Memory B cell (primary cell): ENCODE data around the gene COPG2.
"Not testable (repeated sequence)": the region's sequence is repeated elsewhere in the genome, so short reads cannot be mapped to it uniquely, and the experiment has no call there.

Experiments used
- ATAC-seq: fragments of 150-1000 bp; cut with Tn5 transposase; 2 replicates; pipeline ENCODE4 v1.10.0; 2021; ENCODE audit warnings: low read depth, mild to moderate bottlenecking, moderate library complexity
- DNase-seq, 2 donors: peaks; one replicate each; pipeline ENCODE4 v3.0.0; 2022; ENCODE audit warnings: low spot score in 2 of 2
- H3K27ac Mint-ChIP-seq: one replicate; pipeline ENCODE4 v1.8.0; 2022; ENCODE audit warnings: mild to moderate bottlenecking, moderate library complexity, mixed read lengths
- H3K27me3 Mint-ChIP-seq: one replicate; pipeline ENCODE4 v1.8.0; 2022; ENCODE audit warnings: mixed read lengths
- H3K36me3 Mint-ChIP-seq: one replicate; pipeline ENCODE4 v1.8.0; 2022; ENCODE audit warnings: mild to moderate bottlenecking, mixed read lengths
- H3K4me1 Mint-ChIP-seq: one replicate; pipeline ENCODE4 v1.8.0; 2022; ENCODE audit warnings: mixed read lengths
- H3K4me3 Mint-ChIP-seq: one replicate; pipeline ENCODE4 v1.8.0; 2022; ENCODE audit warnings: mild to moderate bottlenecking, moderate library complexity, mixed read lengths
- H3K9me3 Mint-ChIP-seq: one replicate; pipeline ENCODE4 v1.8.0; 2022; ENCODE audit warnings: mixed read lengths

COPG2 gene

GRCh38 chr7:130632111-130632510 lies 36.4 kb downstream of the COPG2 start:
- Mint-ChIP-seq H3K27ac (no peak overlapping the region), H3K27me3 (no peaks in the 10 kb centered on the region), H3K4me1 (no peaks in the 10 kb centered on the region), H3K36me3 (peaks cover 15% of the 10 kb centered on the region), H3K4me3 (no peak overlapping the region), H3K9me3 (peaks cover 17% of the 10 kb centered on the region)
- no peak for DNase-seq
- no peak for ATAC-seq

GRCh38 chr7:130628901-130629300 lies 39.6 kb downstream of the COPG2 start:
- Mint-ChIP-seq H3K36me3 (peaks cover 23% of the 10 kb centered on the region), H3K4me1 (no peaks in the 10 kb centered on the region)
- no peak for DNase-seq

GRCh38 chr7:130627775-130628174 lies 40.8 kb downstream of the COPG2 start:
- Mint-ChIP-seq H3K4me1 (no peaks in the 10 kb centered on the region), H3K27ac (no peak overlapping the region), H3K9me3 (peaks cover 20% of the 10 kb centered on the region), H3K27me3 (no peaks in the 10 kb centered on the region), H3K36me3 (peaks cover 19% of the 10 kb centered on the region), H3K4me3 (no peak overlapping the region)
- DNase-seq (no peak), ATAC-seq (no peak)

More at GRCh38 chr7:130628901-130629300, 39.6 kb downstream of the COPG2 start:
- Mint-ChIP-seq H3K4me3 (no peak overlapping the region), H3K9me3 (peaks cover 24% of the 10 kb centered on the region), H3K27ac (no peak overlapping the region), H3K27me3 (no peaks in the 10 kb centered on the region)
- ATAC-seq: no peak

DNA sequence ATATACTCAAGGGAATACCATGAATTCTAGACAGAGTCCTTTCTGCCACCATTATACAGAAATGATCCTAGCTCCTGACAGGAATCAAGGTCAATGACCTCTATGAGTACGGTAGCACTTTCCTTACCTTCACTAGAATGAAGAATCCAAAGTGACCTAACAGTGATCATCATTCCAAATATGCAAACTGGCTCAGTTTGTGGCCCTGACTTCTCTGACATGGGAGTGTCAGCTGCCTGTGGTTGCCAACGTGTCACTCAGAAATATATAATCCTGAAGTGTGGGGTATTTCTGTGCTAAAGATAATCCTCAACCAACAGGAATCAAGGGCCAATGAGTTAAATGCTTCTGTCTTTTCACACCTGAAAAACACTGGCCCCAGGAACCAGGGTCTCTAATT lies 45.7 kb downstream of the COPG2 start:
- no peaks in the 10 kb centered on the region for H3K4me1 Mint-ChIP-seq
- no peak overlapping the region for H3K4me3 Mint-ChIP-seq
- no peaks in the 10 kb centered on the region for H3K27me3 Mint-ChIP-seq
- no peak for ATAC-seq
- DNase-seq: no peak
- H3K27ac Mint-ChIP-seq: no peak overlapping the region
- H3K9me3 Mint-ChIP-seq: peaks cover 14% of the 10 kb centered on the region
- H3K36me3 Mint-ChIP-seq: peaks cover 15% of the 10 kb centered on the region

DNA sequence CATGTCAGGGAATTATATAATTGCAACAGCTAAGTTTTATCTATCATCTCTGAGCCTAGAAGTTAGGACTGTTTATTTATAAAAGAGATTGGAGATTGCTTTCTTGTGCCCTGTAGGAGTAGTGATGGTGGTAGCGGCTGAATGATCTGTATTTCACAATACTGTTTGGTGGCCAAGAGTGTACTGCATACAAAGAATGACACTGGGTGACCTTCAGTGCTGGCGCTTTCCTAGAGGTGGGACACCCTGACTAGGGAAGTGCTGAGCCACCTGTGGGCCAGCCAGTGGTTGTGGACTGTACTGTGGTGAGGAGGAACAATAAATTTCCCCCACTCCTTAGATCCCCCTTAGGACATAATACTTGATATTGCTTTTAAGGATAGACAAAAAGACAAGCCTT lies 53.0 kb downstream of the COPG2 start:
- Mint-ChIP-seq H3K27ac (no peak overlapping the region), H3K27me3 (no peaks in the 10 kb centered on the region), H3K4me3 (no peak overlapping the region), H3K4me1 (no peaks in the 10 kb centered on the region), H3K9me3 (no peaks in the 10 kb centered on the region), H3K36me3 (peaks cover 35% of the 10 kb centered on the region)
- DNase-seq (no peak), ATAC-seq (no peak)

- Mint-ChIP-seq H3K27ac (no peak overlapping the region), H3K36me3 (peaks cover 44% of the 10 kb centered on the region)
- no peak for ATAC-seq
These were observed 54.1 kb downstream of the COPG2 start for GRCh38 chr7:130614449-130614848.

DNA sequence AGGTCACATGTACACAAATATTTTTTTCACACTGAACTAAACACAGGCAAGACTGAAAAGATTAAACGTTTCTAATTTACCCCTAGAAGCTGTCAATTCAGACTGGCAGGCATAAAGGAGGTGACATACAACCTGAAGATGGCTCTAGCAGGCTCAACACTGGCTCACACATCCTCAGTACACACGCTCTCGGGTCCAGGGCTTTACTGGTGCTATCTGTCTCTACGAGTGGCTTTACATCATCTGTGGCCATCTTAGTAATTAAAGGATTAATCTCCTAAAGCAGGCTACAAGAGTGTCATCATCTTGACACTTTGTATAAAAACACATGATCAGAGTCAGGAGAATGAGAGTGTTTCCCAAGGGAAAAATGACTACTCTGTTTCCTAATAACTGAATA lies 57.3 kb downstream of the COPG2 start:
- DNase-seq (no peak), ATAC-seq (no peak)
- no peaks in the 10 kb centered on the region for H3K4me1 Mint-ChIP-seq
- H3K9me3 Mint-ChIP-seq: peaks cover 9% of the 10 kb centered on the region
- no peak overlapping the region for H3K4me3 Mint-ChIP-seq
- H3K27ac Mint-ChIP-seq: no peak overlapping the region
- H3K27me3 Mint-ChIP-seq: no peaks in the 10 kb centered on the region
- H3K36me3 Mint-ChIP-seq: peaks cover 66% of the 10 kb centered on the region

More at GRCh38 chr7:130614449-130614848, 54.1 kb downstream of the COPG2 start:
- Mint-ChIP-seq H3K27me3 (no peaks in the 10 kb centered on the region), H3K9me3 (no peaks in the 10 kb centered on the region), H3K4me1 (no peaks in the 10 kb centered on the region), H3K4me3 (no peak overlapping the region)
- DNase-seq: no peak

GRCh38 chr7:130607066-130607465 lies 61.5 kb downstream of the COPG2 start:
- not testable (repeated sequence) for H3K4me3 Mint-ChIP-seq, H3K27me3 Mint-ChIP-seq, DNase-seq, H3K4me1 Mint-ChIP-seq, H3K27ac Mint-ChIP-seq, ATAC-seq
- peaks cover 10% of the 10 kb centered on the region for H3K9me3 Mint-ChIP-seq
- H3K36me3 Mint-ChIP-seq: peaks cover 67% of the 10 kb centered on the region

DNA sequence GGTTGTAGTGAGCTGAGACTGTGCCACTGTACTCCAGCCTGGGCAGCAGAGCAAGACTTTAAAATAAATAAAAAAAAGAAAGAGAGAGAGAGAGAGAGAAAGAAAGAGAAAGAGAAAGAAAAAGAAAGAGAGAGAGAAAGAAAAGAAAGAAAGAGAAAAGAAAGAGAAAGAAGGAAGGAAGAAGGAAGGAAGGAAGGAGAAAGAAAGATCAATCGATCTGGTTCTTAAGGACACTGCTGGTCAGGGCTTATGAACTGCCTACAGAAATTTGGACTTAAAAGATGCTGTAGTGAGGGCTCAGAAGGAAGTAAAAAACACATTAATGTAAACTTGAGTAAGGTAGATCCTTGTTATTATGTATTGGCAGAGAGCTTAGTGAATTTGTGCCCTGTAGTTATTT lies 62.4 kb downstream of the COPG2 start:
- ATAC-seq: no peak
- Mint-ChIP-seq H3K9me3 (peaks cover 12% of the 10 kb centered on the region), H3K4me1 (no peaks in the 10 kb centered on the region), H3K4me3 (no peak overlapping the region), H3K36me3 (peaks cover 65% of the 10 kb centered on the region), H3K27ac (no peak overlapping the region), H3K27me3 (no peaks in the 10 kb centered on the region)
- no peak for DNase-seq

GRCh38 chr7:130598056-130598455 lies 70.5 kb downstream of the COPG2 start:
- Mint-ChIP-seq H3K27me3 (no peaks in the 10 kb centered on the region), H3K4me1 (no peaks in the 10 kb centered on the region), H3K36me3 (peaks cover 17% of the 10 kb centered on the region), H3K9me3 (peaks cover 5% of the 10 kb centered on the region), H3K27ac (no peak overlapping the region), H3K4me3 (no peak overlapping the region)
- DNase-seq (no peak), ATAC-seq (no peak)

GRCh38 chr7:130595986-130596385 lies 72.6 kb downstream of the COPG2 start:
- Mint-ChIP-seq H3K4me3 (no peak overlapping the region), H3K9me3 (peaks cover 2% of the 10 kb centered on the region), H3K4me1 (no peaks in the 10 kb centered on the region), H3K27ac (no peak overlapping the region), H3K27me3 (no peaks in the 10 kb centered on the region), H3K36me3 (peaks cover 8% of the 10 kb centered on the region)
- DNase-seq: no peak
- no peak for ATAC-seq

DNA sequence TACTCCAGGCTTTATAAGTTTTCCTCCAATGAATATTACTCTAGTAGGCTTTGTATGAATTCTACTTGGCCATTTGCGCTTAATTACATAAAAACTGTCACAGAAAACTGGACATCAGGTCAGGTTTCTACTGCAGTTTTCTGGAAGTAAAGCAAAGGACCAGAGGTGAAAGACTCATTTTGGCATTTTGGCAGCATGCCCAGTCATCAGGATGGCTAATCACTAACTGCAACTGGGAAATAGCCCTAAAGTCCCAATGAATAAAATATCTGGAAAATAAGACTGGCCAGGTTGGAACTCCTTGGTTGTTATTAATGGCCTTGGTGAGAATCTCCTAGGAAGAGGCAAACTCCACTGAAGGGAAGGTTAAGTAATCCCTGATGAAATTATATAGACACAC lies 75.5 kb downstream of the COPG2 start:
- Mint-ChIP-seq H3K4me1 (no peaks in the 10 kb centered on the region), H3K27ac (no peak overlapping the region), H3K27me3 (no peaks in the 10 kb centered on the region), H3K9me3 (peaks cover 2% of the 10 kb centered on the region), H3K4me3 (no peak overlapping the region), H3K36me3 (peaks cover 10% of the 10 kb centered on the region)
- no peak for DNase-seq
- ATAC-seq: no peak

DNA sequence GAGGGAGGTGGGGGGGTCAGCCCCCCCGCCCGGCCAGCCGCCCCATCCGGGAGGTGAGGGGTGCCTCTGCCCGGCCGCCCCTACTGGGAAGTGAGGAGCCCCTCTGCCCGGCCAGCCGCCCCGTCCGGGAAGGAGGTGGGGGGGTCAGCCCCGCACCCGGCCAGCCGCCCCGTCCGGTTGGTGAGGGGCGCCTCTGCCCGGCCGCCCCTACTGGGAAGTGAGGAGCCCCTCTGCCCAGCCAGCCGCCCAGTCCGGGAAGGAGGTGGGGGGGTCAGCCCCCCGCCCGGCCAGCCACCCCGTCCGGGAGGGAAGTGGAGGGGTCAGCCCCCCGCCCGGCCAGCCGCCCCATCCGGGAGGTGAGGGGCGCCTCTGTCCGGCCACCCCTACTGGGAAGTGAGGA lies 77.1 kb downstream of the COPG2 start:
- DNase-seq, ATAC-seq, H3K4me1 Mint-ChIP-seq, H3K27me3 Mint-ChIP-seq, H3K4me3 Mint-ChIP-seq, H3K27ac Mint-ChIP-seq, H3K36me3 Mint-ChIP-seq, H3K9me3 Mint-ChIP-seq: not testable (repeated sequence)

- H3K27me3 Mint-ChIP-seq, DNase-seq, H3K4me3 Mint-ChIP-seq, ATAC-seq, H3K4me1 Mint-ChIP-seq, H3K27ac Mint-ChIP-seq, H3K9me3 Mint-ChIP-seq: not testable (repeated sequence)
- peaks cover 14% of the 10 kb centered on the region for H3K36me3 Mint-ChIP-seq
These were observed 82.6 kb downstream of the COPG2 start for GRCh38 chr7:130585932-130586331.

DNA sequence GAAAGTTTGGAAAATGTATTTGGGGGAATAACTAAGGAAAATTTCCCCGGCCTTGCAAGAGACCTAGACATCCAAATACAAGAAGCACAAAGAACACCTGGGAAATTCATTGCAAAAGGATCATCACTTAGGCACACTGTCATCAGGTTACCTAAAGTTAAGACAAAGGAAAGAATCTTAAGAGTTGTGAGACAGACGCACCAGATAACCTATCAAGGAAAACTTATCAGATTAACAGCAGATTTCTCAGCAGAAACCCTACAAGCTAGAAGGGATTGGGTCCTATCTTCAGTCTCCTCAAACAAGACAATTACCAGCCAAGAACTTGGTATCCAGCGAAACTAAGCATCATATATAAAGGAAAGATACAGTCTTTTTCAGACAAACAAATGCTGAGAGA lies 93.4 kb downstream of the COPG2 start:
- not testable (repeated sequence) for H3K4me1 Mint-ChIP-seq, H3K27ac Mint-ChIP-seq, H3K27me3 Mint-ChIP-seq, DNase-seq, ATAC-seq, H3K4me3 Mint-ChIP-seq
- H3K36me3 Mint-ChIP-seq: peaks cover 13% of the 10 kb centered on the region
- peaks cover 12% of the 10 kb centered on the region for H3K9me3 Mint-ChIP-seq
